OCI-LY7 (cell line): Measurements from ENCODE around the gene SEC14L2.

ENCODE experiments used
- CTCF ChIP-seq: fragments of 200-600 bp; sonication (generic); conservative IDR thresholded peaks from 2 replicates; pipeline ENCODE4 v1.5.1; 2014; ENCODE audit warnings: mild to moderate bottlenecking, antibody characterized with exemption, low read length, moderate library complexity, mixed read lengths
- EZH2phosphoT487 ChIP-seq: fragments of 200-600 bp; sonication (generic); IDR thresholded peaks from 2 replicates; pipeline ENCODE4 v1.6.1; 2018; ENCODE audit warnings: low read depth, borderline replicate concordance, mild to moderate bottlenecking, mixed run types, antibody characterized with exemption, low read length, moderate library complexity, mixed read lengths

- TF ChIP-seq CTCF (no peak), EZH2phosphoT487 (no peak)
These were observed 31.1 kb downstream of the SEC14L2 start for GRCh38 chr22:30427871-30428270.
